H4 (cell line): ENCODE data around the gene FAIM2. TPM values are rescaled to one million over a fixed set of nuclear protein-coding genes. Genes with fewer than 3 reads are reported as not detected.

Experiments used
- DNase-seq: peaks from one replicate; pipeline ENCODE4 v3.0.0-alpha.2; 2015; ENCODE audit warnings: low spot score
- total RNA-seq: library from RNA; depleted of rRNA; stranded (reverse); fragments of >200 nt; shearing (Covaris generic); gene quantifications from 2 replicates; pipeline ENCODE4 v1.2.3, GENCODE V29; 2014

FAIM2 gene
- total RNA-seq, 1 experiment from 2014 or later = 0.58 TPM

DNA sequence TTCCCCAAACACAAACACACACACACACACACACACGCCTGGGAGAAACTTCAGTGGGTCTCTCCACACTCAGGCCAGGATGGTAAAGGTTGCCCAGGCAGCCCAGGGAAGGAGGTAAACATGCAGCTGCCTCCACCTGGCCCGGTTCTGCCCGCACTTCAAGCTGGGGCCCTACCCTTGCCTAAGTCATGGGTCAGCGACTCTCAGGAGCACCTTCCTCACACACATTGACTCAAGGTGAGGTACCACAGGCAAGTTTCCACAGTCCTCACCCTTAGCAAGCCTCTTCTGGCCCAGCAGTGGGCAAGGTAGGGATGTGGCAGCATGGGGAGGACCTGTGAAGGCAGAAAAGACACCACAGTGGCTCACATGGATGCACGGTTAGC is 14.1 kb upstream of the FAIM2 start:
- DNase-seq = no peak

DNA sequence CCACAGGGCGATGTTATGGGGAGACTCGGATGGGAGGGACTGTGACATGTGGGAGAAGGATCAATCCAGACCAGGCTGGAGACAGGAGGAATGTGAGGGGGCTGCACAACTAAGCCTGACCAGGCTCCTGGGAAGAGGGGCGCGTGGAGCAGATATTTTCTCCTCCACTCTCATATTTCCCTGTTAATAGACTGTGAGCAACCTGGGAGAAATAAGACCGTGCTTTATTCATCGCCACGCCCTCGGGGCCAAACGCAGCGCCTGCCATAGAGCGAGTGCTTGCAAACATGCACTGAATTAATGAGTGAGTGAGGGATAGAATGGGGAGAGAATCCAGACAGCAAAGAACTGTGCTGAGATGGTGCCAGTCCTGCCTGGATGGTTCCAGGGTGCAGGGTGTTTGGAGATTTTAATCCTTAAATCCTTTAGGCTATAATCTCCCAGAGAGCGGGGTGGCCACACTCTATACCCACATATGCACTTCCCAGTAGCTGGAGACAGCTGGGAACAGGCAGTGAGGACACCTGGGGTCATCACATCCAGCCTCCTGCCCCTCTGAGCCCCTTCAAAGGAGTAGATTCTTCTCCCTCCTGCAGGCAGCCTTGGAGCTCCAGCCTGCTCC is 13.6 kb upstream of the FAIM2 start:
- DNase-seq = no peak

DNA sequence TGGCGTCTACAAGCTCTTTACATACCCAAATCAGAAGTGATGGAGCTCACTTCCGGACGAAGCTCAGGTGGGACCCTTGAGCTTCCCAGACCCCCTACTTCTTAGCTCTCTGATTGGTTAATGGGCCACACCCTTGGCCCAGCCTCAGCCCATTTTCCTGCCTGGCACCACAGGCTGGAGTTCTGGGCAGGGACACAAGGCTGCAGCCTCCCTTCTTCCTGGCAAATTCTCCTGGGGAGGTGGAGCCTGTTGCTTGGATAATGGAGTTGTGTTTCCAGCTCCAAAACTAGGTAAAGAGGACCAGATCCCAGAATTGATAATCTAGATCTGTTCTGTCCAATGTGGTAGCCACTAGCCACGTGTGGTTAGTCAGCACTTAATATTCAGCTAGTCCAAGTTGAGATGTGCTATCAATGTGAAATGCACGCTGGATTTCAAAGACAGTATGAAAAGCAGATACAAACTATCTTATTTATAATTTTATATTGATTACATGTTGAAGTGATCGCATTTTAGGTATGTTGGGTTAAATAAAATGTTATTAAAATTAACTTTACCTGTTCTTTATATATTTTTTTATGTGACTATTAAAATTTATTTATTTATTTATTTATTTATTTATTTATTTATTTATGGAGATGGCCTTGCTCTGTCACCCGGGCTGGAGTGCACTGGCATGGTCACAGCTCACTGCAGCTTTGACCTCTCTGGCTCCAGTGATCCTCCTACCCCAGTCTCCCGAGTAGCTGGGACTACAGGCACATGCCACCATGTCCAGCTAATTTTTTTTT is 12.6 kb upstream of the FAIM2 start:
- DNase-seq = no peak

GRCh38 chr12:49912345-49913255 is 8.9 kb upstream of the FAIM2 start:
- no peak for DNase-seq

DNA sequence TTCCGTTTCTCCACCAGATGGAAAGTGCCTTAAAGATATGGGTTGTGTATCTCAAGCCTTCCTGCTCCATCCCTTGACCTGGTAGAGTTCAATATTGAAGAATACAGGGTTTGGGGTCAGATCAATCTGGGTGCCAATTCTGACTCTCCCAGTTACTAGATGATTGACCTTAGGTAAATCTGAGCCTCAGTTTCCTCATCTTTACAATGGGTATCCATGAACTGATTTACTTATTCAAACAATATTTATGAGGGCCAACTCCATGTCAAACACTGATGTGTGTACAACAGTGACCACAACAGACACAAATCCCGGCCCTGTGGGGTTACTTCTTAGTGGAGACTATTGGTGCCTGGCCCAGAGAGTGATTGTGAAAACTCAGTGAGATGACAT is 7.5 kb upstream of the FAIM2 start:
- no peak for DNase-seq

- DNase-seq = no peak
Measured at GRCh38 chr12:49910331-49911212, 6.9 kb upstream of the FAIM2 start.

GRCh38 chr12:49909826-49910225 is 6.1 kb upstream of the FAIM2 start:
- DNase-seq = peak; percentile 29

- no peak for DNase-seq
Measured at GRCh38 chr12:49909356-49909755, 5.7 kb upstream of the FAIM2 start.

GRCh38 chr12:49907352-49907751 is 3.7 kb upstream of the FAIM2 start:
- no peak for DNase-seq

GRCh38 chr12:49905718-49906314 is 2.1 kb upstream of the FAIM2 start:
- DNase-seq = no peak

GRCh38 chr12:49904601-49905000 is 901 bp upstream of the FAIM2 start:
- no peak for DNase-seq

GRCh38 chr12:49903351-49903699 is 375 bp downstream of the FAIM2 start:
- DNase-seq = no peak

DNA sequence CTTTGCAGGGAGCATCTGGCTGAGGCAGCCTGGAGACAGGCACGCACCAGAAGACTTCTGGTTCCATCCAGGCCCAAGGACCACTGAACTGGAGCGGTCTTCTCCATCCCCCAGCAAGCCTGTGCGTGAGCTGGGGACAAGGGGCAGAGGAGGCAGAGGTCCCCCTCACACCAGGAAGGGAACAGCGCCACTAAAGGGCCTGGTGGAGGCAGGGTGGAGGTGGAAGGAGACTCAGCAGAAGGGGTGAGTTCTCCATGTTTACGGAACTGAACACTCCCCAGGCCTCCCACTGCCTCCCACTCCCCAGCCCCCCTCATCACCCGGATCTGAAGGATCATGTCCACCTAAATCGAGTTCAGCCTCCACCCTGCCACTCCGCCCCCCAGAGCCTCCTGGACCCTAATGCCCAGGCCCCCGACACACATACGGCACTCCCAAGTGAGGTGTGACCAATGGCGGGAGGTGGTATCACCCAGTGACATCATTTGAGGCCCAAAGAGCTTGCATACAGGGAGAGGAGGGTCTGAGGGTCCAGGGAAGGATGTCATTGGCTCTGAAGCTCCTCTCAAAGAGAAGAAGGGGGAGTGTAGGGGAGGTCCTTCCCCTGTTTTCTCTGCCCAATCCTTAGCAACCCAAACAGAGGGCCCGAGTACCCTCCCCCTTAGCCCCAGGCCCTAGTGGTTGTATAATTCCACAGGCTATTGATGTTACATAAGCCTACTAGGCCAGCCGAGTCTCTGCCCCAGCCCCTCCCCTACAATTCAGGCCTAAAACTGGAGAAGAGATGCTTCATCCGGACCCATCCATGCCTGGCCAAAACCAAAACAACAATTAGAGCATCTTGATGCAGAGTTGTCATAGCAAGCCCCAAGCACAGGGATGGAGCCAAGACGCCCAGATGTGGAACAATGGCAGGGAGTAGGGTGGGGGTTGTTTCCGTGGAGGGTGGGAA is 1.0 kb downstream of the FAIM2 start:
- DNase-seq = no peak

- no peak for DNase-seq
Measured at GRCh38 chr12:49901986-49902385, 1.7 kb downstream of the FAIM2 start.

DNA sequence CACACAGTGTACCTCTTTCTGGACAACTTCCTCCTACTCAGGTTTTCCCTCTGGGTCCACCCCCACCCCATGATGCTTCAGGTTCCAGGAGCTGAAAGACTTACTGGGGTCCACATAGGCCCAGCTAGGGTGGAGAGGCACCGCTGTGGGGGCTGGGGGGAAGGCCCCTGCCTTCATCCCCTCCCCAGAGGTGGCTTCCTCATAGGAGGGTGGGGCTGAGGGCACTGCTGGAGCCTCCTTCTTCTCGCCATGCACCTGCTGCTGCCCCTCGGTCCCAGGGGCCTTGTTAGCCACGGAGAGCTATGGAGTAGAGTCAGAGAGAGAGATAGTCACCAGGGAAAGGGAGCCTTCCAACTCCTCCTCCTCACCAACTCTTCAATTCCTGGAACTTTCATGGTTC is 2.7 kb downstream of the FAIM2 start:
- no peak for DNase-seq

- no peak for DNase-seq
Measured at GRCh38 chr12:49900371-49900770, 3.3 kb downstream of the FAIM2 start.

DNA sequence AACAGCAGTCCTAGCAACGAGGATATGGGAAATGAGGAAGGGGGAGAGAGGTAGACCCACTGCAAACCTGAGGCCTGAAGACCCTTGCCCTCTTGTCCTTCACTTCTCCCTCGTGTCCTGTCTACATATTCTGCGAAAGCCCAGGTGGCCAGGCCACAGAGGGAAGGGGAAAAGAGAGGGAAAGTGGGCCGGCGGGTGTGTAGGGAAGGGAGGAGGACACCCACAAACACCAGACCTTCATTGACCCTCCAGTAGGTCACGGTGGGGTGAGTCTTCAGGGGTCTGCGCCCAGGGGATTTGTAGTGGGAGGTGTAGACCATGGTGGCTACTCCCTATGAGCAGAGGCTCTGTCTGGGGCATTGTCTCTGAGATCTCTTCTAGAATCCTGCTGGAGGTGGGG is 3.8 kb downstream of the FAIM2 start:
- DNase-seq = no peak

- DNase-seq = no peak
Measured at GRCh38 chr12:49899286-49899843, 4.3 kb downstream of the FAIM2 start.

DNA sequence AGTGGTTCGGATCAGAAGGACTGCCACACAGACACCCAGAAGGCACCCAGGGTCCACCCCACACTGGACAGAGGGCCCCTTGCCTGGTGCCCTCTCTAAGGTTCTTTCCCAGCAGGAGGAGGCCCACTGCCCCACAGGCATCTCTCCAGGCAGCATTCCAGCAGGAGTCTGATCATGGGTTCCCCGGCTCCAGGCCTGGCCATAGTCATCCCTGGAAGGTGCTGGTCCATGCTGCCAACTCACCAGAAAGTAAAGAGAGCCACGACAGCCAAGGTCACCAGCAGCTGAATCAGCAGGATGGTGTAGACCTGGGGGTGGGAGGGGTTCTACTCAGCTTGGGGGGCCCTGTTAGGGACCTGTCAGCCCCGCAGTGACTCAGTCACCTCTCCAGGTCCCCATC is 6.4 kb downstream of the FAIM2 start:
- DNase-seq = no peak

DNA sequence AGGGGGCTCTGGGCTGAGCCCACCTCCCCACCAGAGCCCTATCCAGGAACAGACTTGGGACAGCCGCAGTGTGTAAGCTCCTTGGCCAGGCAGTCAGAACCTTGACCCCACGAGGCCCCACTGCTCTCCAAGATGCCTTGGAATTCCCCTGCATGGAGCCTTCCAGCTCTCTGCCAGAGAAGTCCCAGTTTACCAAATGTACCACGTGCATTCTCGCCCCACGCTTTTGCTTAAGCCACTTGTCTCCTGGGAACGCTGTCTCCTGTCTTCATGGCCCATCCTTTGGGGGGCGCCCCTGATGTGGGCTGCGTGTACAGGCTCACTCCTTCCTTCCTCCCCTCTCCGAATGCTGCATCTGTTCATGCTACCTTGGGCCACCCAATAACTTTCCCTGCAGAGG is 7.9 kb downstream of the FAIM2 start:
- DNase-seq = no peak
